ENCODE data around the gene RAD51B. TPM values are rescaled to one million over a fixed set of nuclear protein-coding genes. Genes with fewer than 3 reads are reported as not detected.

RAD51B gene
- total and polyA plus RNA-seq, 9 of the 15 experiments (the other 6 are each of a cell fraction or from before 2014, with no cell fraction given), result 8.5 to 17.3 (median 11.3) TPM

- H3K27ac ChIP-seq (ENCODE audit: extremely low read depth, low read depth, low read length), result peak overlapping the region; percentile 77
- POLR2A ChIA-PET, result interaction anchor here (0.7 kb wide), 1 partner anchor 11 kb away, joined by 3 read pairs; no protein-coding TSS in a partner anchor
- TF ChIP-seq ATF3 (IDR thresholded peaks at IDR 0.05) (peak; percentile 75), ATF3 (CRISPR knock-in tag; conservative IDR thresholded peaks at IDR 0.05) (no peak), TEAD4 (IDR thresholded peaks at IDR 0.05; ENCODE audit: low read length) (peak; percentile 76), TEAD4 (CRISPR knock-in tag; IDR thresholded peaks at IDR 0.05; ENCODE audit: borderline replicate concordance) (no peak), GTF3C2 (IDR thresholded peaks at IDR 0.05; ENCODE audit: borderline replicate concordance, extremely low read depth, insufficient read length) (no peak), NCOR1 (IDR thresholded peaks at IDR 0.05) (peak; percentile 33; the same call in 1 of the 2 replicates), SRF (CRISPR knock-in tag; IDR thresholded peaks at IDR 0.05) (no peak), NRF1 (conservative IDR thresholded peaks at IDR 0.05 in 1 of 2, IDR thresholded peaks at IDR 0.05 in 1 of 2) (0 out of 4 replicates have a peak, but pooled peaks of 1 of the 2 experiments have one; percentile 20), CXXC5 (CRISPR knock-in tag; IDR thresholded peaks at IDR 0.05) (peak; percentile 65), ATF7 (IDR thresholded peaks at IDR 0.05) (peak; percentile 26; the same call in 1 of the 2 replicates), ETS1 (conservative IDR thresholded peaks at IDR 0.05; ENCODE audit: control insufficient read depth, low read depth, low read length) (no peak)
- TF ChIP-seq, protein P1, sequence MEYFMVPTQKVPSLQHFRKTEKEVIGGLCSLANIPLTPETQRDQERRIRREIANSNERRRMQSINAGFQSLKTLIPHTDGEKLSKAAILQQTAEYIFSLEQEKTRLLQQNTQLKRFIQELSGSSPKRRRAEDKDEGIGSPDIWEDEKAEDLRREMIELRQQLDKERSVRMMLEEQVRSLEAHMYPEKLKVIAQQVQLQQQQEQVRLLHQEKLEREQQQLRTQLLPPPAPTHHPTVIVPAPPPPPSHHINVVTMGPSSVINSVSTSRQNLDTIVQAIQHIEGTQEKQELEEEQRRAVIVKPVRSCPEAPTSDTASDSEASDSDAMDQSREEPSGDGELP (CRISPR knock-in tag; IDR thresholded peaks at IDR 0.05; ENCODE audit: borderline replicate concordance), result peak; percentile 73
- TF ChIP-seq, protein P2, sequence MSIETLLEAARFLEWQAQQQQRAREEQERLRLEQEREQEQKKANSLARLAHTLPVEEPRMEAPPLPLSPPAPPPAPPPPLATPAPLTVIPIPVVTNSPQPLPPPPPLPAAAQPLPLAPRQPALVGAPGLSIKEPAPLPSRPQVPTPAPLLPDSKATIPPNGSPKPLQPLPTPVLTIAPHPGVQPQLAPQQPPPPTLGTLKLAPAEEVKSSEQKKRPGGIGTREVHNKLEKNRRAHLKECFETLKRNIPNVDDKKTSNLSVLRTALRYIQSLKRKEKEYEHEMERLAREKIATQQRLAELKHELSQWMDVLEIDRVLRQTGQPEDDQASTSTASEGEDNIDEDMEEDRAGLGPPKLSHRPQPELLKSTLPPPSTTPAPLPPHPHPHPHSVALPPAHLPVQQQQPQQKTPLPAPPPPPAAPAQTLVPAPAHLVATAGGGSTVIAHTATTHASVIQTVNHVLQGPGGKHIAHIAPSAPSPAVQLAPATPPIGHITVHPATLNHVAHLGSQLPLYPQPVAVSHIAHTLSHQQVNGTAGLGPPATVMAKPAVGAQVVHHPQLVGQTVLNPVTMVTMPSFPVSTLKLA (conservative IDR thresholded peaks at IDR 0.05), result peak in 1 of 2 experiments; percentile 65; a peak in 2 of 4 replicates
These were observed 391.2 kb downstream of the RAD51B start for GRCh38 chr14:68210729-68211299.

More at GRCh38 chr14:68210729-68211299, 391.2 kb downstream of the RAD51B start:
- Histone ChIP-seq H3K4me2 (ENCODE audit: insufficient read depth, low read length) (peak overlapping the region; percentile 73), H3K36me3 (ENCODE audit: control insufficient read depth, insufficient read depth, low read length) (no peaks in the 10 kb centered on the region), H2AFZ (ENCODE audit: low read depth, low read length) (peak overlapping the region; percentile 81), H3K9ac (ENCODE audit: insufficient read depth in 1 of 2, low read depth in 2 of 2, low read length in 2 of 2) (peak overlapping the region in 1 of 2 experiments; percentile 35; a peak in 1 of 4 replicates), H3K9me1 (ENCODE audit: control insufficient read depth, insufficient read depth, low read length) (no peaks in the 10 kb centered on the region), H3K9me3 (replicated peaks; ENCODE audit: control insufficient read depth, insufficient read depth, low read depth, low read length) (no peaks in the 10 kb centered on the region), H3K4me3 (no peak overlapping the region), H4K20me1 (replicated peaks; ENCODE audit: control insufficient read depth, insufficient read depth, low read length) (no peaks in the 10 kb centered on the region; the same call in 1 of the 2 replicates), H3K4me1 (replicated peaks in 1 of 2; ENCODE audit: control insufficient read depth in 2 of 2, insufficient read depth in 2 of 2, low read length in 2 of 2) (peaks cover 0 to 35% of the 10 kb centered on the region in 2 experiments; a peak in 3 of 5 replicates), H3K79me2 (ENCODE audit: control insufficient read depth, insufficient read depth, low read length) (no peaks in the 10 kb centered on the region), H3K27me3 (ENCODE audit: control insufficient read depth in 2 of 2, insufficient read depth in 2 of 2, low read length in 2 of 2) (no peaks in the 10 kb centered on the region)
- peak; percentile 22 to 71 (median 40) for DNase-seq (ENCODE audit: extremely low read depth in 1 of 4, low spot score in 3 of 4)
- peak; percentile 89 for ATAC-seq
- peak; percentile 86 for FAIRE-seq
- in situ Hi-C loops (cut with MboI) (no loop called here), intact Hi-C loops (cut with micrococcal nuclease) (no loop called here)
- CTCF ChIA-PET (ENCODE audit: low intra/inter-chr PET ratio), result no interaction called here
- no TSS peak for BruUV-seq (replicated peaks)
- 1% methylated on average over 5 of the region's 5 CpGs for WGBS (ENCODE audit: insufficient coverage, low coverage, missing lambda C conversion rate)

Measured in K562 (cell line).